SK-N-SH treated with all-trans-retinoic acid at 6 μM for 48 hours (cell line): ENCODE data around the gene SYT6.

Experiments
- ATAC-seq: fragments of 200-7000 bp; cut with Tn5 transposase; 3 replicates; pipeline ENCODE4 v1.9.1; 2020; ENCODE audit warnings: mild to moderate bottlenecking, moderate library complexity
- ARNTL ChIP-seq: fragments of 450-650 bp; formaldehyde crosslinking; IDR thresholded peaks from 2 replicates; pipeline ENCODE4 v1.5.0; 2020; ENCODE audit warnings: low read depth, mild to moderate bottlenecking, moderate library complexity, borderline replicate concordance
- CSDC2 ChIP-seq: fragments of 250-450 bp; sonication (Bioruptor Pico); IDR thresholded peaks from 2 replicates; pipeline ENCODE4 v1.5.0; 2020; ENCODE audit warnings: mild to moderate bottlenecking, moderate library complexity
- ESRRG ChIP-seq: fragments of 250-450 bp; sonication (Bioruptor Pico); IDR thresholded peaks from 2 replicates; pipeline ENCODE4 v1.6.1; 2021; ENCODE audit warnings: mild to moderate bottlenecking
- GLIS3 ChIP-seq: fragments of 250-450 bp; sonication (Bioruptor Pico); IDR thresholded peaks from 2 replicates; pipeline ENCODE4 v1.5.0; 2020; ENCODE audit warnings: mild to moderate bottlenecking, moderate library complexity
- ISL1 ChIP-seq: fragments of 250-450 bp; sonication (Bioruptor Pico); IDR thresholded peaks from 2 replicates; pipeline ENCODE4 v2.1.2; 2022; ENCODE audit warnings: mild to moderate bottlenecking, moderate library complexity
- OSR1 ChIP-seq: fragments of 250-450 bp; sonication (Bioruptor Pico); IDR thresholded peaks from 2 replicates; pipeline ENCODE4 v1.8.0; 2022; ENCODE audit warnings: moderate library complexity, mild to moderate bottlenecking, inconsistent platforms
- PPARA ChIP-seq: fragments of 250-450 bp; sonication (Bioruptor Pico); IDR thresholded peaks from 2 replicates; pipeline ENCODE4 v1.5.0; 2020; ENCODE audit warnings: mild to moderate bottlenecking, borderline replicate concordance
- RARB ChIP-seq: fragments of 250-450 bp; sonication (Bioruptor Pico); IDR thresholded peaks from 2 replicates; pipeline ENCODE4 v1.8.0; 2021; ENCODE audit warnings: mild to moderate bottlenecking, moderate library complexity
- SNAI2 ChIP-seq: fragments of 250-450 bp; sonication (Bioruptor Pico); IDR thresholded peaks from 2 replicates; pipeline ENCODE4 v1.5.0; 2020; ENCODE audit warnings: mild to moderate bottlenecking, moderate library complexity
- TCF4 ChIP-seq: fragments of 250-450 bp; sonication (Bioruptor Pico); IDR thresholded peaks from 2 replicates; pipeline ENCODE4 v1.8.0; 2021; ENCODE audit warnings: mild to moderate bottlenecking, moderate library complexity, borderline replicate concordance
- TOX ChIP-seq: fragments of 250-450 bp; sonication (Bioruptor Pico); IDR thresholded peaks from 2 replicates; pipeline ENCODE4 v1.8.0; 2021; ENCODE audit warnings: mild to moderate bottlenecking, moderate library complexity, borderline replicate concordance
- ZC3H10 ChIP-seq: fragments of 250-450 bp; sonication (Bioruptor Pico); IDR thresholded peaks from 2 replicates; pipeline ENCODE4 v1.5.1; 2021; ENCODE audit warnings: mild to moderate bottlenecking, moderate library complexity
- ZFP3 ChIP-seq: fragments of 250-450 bp; sonication (Bioruptor Pico); IDR thresholded peaks from 2 replicates; pipeline ENCODE4 v1.5.0; 2020; ENCODE audit warnings: mild to moderate bottlenecking, moderate library complexity
- ZFP30 ChIP-seq: fragments of 450-650 bp; formaldehyde crosslinking; IDR thresholded peaks from 2 replicates; pipeline ENCODE4 v1.5.0; 2022; ENCODE audit warnings: mild to moderate bottlenecking, moderate library complexity
- ZNF70 ChIP-seq: fragments of 450-650 bp; formaldehyde crosslinking; IDR thresholded peaks from 2 replicates; pipeline ENCODE4 v1.5.0; 2020; ENCODE audit warnings: mild to moderate bottlenecking, moderate library complexity
- ZNF8 ChIP-seq: fragments of 450-650 bp; formaldehyde crosslinking; IDR thresholded peaks from 2 replicates; pipeline ENCODE4 v1.5.0; 2020; ENCODE audit warnings: mild to moderate bottlenecking, moderate library complexity
- TF ChIP-seq, protein P1 (sequence below): fragments of 250-450 bp; sonication (Bioruptor Pico); IDR thresholded peaks from 2 replicates; pipeline ENCODE4 v1.8.0; 2021; ENCODE audit warnings: low read depth, mild to moderate bottlenecking, moderate library complexity, borderline replicate concordance
- TF ChIP-seq, protein P2 (sequence below): fragments of 250-450 bp; sonication (Bioruptor Pico); IDR thresholded peaks from 2 replicates; pipeline ENCODE4 v1.5.1; 2020; ENCODE audit warnings: low read depth, mild to moderate bottlenecking, moderate library complexity
- TF ChIP-seq, protein P3 (sequence below): fragments of 250-450 bp; sonication (Bioruptor Pico); IDR thresholded peaks from 2 replicates; pipeline ENCODE4 v1.8.0; 2020; ENCODE audit warnings: mild to moderate bottlenecking, moderate library complexity, borderline replicate concordance
- TF ChIP-seq, protein P4 (sequence below): fragments of 250-450 bp; sonication (Bioruptor Pico); IDR thresholded peaks from 2 replicates; pipeline ENCODE4 v1.5.0; 2020; ENCODE audit warnings: mild to moderate bottlenecking, moderate library complexity

Gene SYT6

DNA sequence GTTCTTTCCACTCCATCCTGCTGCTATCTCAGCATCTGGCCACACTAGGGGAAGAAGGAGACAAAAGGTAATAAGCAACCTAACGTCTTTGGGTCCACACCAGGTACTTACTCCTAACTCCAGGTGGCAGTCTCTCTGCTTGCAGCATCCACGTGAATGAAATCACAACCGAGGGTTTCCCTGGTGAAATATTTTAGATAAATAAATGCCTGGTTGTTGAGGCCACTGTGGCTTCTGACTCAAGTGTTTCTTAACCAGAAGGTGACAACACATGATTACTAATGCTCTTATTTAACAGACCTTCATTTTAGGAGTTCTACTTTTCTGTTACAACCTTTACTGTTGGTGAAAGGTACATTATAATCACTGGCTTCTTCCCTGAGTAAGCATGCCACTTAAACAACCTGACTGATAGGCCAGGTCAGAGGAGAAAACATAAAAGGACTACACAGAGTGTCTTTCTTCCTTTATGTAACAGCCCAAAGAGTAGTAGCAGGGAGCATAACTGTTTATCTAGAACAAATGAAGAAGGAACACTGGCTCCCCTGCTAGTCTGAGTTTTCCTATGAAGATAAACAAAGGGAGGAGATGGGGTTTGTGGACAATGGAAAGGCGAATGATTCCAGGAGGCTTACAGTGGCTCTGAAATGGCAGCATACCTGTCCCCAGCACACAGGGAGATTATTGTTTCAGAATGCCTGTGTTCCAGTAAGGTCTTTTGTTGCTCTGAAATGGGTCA, 59.9 kb downstream of the SYT6 start:
- ATAC-seq = no peak
- TF ChIP-seq ZFP30 (CRISPR knock-in tag) (no peak), ZFP3 (CRISPR knock-in tag) (no peak), SNAI2 (CRISPR knock-in tag) (no peak), ZNF70 (CRISPR knock-in tag) (no peak), OSR1 (CRISPR knock-in tag) (no peak), CSDC2 (CRISPR knock-in tag) (no peak), RARB (CRISPR knock-in tag) (no peak)
- TF ChIP-seq, protein P1, sequence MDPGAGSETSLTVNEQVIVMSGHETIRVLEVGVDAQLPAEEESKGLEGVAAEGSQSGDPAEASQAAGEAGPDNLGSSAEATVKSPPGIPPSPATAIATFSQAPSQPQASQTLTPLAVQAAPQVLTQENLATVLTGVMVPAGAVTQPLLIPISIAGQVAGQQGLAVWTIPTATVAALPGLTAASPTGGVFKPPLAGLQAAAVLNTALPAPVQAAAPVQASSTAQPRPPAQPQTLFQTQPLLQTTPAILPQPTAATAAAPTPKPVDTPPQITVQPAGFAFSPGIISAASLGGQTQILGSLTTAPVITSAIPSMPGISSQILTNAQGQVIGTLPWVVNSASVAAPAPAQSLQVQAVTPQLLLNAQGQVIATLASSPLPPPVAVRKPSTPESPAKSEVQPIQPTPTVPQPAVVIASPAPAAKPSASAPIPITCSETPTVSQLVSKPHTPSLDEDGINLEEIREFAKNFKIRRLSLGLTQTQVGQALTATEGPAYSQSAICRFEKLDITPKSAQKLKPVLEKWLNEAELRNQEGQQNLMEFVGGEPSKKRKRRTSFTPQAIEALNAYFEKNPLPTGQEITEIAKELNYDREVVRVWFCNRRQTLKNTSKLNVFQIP (CRISPR knock-in tag) = no peak

DNA sequence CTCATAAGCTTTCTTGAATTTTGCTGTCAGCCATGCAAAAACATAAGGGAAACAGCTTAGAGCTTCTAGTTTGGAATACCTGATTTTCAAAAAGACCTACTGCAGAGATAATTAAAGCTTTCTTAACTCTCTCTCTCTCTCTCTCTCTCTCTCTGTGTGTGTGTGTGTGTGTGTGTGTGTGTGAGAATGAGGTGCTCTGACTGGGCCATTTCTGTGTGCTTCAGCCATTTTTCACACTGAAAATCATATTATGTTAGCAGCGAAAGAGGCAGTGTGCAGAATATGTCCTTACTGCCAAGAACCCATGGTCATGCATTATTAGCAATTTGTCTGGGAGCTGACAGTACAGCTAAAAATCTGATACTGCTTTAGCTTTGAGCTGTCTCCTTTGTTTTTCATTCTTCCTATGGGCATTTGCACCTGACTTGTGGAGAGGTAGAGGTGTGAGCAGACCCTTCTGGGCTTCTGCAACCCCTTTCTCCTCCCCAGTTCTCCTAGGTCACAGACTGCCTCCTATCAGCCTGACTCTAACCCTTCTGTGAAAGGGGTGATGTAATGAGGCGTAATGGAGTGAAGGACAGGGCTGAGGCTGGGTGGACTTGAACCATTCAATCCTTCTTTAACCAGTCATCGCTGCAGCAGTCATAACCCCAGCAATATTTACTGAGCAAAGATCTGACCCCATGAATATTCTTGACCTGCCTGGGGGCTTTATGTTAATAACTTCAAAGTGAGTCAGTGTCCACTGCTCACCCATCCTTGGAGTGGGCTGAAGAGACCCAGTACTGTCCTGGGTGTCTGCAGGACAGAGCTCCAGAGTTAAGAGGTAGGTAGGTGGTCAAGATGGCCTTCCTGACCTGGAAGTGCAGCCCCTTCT, 61.2 kb downstream of the SYT6 start:
- no peak for ATAC-seq
- TF ChIP-seq ARNTL = no peak

DNA sequence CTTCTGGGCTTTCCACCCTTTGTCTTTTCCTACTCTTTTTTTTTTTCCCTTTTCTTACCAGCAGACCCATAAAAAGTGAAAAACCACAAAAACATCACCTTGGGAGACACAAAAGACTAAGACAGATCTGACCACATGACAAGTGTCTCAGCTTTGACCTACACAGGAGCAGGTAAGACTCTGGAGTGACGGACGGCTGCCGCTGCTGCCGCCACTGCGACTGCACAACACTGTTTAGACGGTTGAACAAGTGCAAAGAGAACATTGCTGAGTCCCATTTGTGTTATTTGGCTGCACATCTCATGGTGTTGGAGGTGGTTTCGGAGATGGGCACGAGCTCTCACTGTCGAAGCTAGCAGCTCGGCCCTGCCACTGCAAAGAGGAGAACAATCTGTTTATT, 62.0 kb downstream of the SYT6 start:
- TF ChIP-seq PPARA (CRISPR knock-in tag) (no peak), CSDC2 (CRISPR knock-in tag) (no peak), ZC3H10 (CRISPR knock-in tag) (no peak), TOX (CRISPR knock-in tag) (no peak), ZFP3 (CRISPR knock-in tag) (no peak), RARB (CRISPR knock-in tag) (no peak), ZNF8 (CRISPR knock-in tag) (no peak), OSR1 (CRISPR knock-in tag) (no peak), TCF4 (no peak)
- TF ChIP-seq, protein P2, sequence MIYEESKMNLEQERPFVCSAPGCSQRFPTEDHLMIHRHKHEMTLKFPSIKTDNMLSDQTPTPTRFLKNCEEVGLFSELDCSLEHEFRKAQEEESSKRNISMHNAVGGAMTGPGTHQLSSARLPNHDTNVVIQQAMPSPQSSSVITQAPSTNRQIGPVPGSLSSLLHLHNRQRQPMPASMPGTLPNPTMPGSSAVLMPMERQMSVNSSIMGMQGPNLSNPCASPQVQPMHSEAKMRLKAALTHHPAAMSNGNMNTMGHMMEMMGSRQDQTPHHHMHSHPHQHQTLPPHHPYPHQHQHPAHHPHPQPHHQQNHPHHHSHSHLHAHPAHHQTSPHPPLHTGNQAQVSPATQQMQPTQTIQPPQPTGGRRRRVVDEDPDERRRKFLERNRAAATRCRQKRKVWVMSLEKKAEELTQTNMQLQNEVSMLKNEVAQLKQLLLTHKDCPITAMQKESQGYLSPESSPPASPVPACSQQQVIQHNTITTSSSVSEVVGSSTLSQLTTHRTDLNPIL = no peak
- no peak for ATAC-seq

DNA sequence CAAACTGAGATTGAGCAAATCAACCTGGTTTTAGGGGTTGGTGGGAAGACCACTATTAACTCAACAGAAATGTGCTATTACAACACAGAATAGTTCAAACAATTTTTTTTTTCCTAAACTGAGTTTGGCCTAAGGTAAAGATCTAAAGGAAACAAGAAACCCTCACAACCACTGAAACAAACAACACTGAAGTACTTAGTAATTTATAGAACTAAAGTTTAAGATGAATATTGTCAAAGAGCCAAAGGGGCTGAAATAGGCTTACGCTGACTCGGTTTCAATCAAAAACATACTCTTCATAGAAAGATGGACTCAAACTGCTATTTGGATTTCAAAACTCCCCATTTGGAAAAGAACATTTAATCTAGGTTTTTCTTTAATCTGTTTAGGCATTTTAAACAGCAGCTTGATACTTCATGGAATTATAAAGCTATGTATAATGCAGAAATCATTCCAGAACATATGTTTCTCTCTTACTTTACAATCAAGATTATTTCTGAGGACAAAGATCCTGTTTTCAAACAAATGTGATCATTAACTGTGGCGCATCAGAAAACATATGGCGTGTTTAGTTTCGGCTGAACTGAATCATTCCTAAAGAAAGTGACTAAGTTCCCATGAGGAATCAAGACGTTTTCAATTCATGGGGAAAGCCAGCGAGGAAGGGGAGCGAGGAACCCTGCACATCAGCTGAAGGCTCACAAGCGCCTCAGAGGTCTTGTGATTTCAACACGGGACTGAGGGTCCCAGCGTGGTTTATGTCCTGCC, 62.7 kb downstream of the SYT6 start:
- ATAC-seq = no peak
- no peak for TF ChIP-seq TCF4
- TF ChIP-seq, protein P1 (CRISPR knock-in tag) = no peak
- TF ChIP-seq ZNF8 (CRISPR knock-in tag) = no peak
- no peak for TF ChIP-seq ESRRG (CRISPR knock-in tag)
- TF ChIP-seq, protein P3, sequence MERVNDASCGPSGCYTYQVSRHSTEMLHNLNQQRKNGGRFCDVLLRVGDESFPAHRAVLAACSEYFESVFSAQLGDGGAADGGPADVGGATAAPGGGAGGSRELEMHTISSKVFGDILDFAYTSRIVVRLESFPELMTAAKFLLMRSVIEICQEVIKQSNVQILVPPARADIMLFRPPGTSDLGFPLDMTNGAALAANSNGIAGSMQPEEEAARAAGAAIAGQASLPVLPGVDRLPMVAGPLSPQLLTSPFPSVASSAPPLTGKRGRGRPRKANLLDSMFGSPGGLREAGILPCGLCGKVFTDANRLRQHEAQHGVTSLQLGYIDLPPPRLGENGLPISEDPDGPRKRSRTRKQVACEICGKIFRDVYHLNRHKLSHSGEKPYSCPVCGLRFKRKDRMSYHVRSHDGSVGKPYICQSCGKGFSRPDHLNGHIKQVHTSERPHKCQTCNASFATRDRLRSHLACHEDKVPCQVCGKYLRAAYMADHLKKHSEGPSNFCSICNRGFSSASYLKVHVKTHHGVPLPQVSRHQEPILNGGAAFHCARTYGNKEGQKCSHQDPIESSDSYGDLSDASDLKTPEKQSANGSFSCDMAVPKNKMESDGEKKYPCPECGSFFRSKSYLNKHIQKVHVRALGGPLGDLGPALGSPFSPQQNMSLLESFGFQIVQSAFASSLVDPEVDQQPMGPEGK (CRISPR knock-in tag) = no peak
- no peak for TF ChIP-seq GLIS3 (CRISPR knock-in tag)
- TF ChIP-seq ZC3H10 (CRISPR knock-in tag) = no peak
- TF ChIP-seq ZFP3 (CRISPR knock-in tag) = no peak
- TF ChIP-seq, protein P4, sequence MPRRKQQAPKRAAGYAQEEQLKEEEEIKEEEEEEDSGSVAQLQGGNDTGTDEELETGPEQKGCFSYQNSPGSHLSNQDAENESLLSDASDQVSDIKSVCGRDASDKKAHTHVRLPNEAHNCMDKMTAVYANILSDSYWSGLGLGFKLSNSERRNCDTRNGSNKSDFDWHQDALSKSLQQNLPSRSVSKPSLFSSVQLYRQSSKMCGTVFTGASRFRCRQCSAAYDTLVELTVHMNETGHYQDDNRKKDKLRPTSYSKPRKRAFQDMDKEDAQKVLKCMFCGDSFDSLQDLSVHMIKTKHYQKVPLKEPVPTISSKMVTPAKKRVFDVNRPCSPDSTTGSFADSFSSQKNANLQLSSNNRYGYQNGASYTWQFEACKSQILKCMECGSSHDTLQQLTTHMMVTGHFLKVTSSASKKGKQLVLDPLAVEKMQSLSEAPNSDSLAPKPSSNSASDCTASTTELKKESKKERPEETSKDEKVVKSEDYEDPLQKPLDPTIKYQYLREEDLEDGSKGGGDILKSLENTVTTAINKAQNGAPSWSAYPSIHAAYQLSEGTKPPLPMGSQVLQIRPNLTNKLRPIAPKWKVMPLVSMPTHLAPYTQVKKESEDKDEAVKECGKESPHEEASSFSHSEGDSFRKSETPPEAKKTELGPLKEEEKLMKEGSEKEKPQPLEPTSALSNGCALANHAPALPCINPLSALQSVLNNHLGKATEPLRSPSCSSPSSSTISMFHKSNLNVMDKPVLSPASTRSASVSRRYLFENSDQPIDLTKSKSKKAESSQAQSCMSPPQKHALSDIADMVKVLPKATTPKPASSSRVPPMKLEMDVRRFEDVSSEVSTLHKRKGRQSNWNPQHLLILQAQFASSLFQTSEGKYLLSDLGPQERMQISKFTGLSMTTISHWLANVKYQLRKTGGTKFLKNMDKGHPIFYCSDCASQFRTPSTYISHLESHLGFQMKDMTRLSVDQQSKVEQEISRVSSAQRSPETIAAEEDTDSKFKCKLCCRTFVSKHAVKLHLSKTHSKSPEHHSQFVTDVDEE (CRISPR knock-in tag) = no peak
- no peak for TF ChIP-seq OSR1 (CRISPR knock-in tag)
- TF ChIP-seq ISL1 (CRISPR knock-in tag) = no peak
